Vagina (tissue), 2 donors: ENCODE measurements around the gene CCM2. TPM values are rescaled to one million over a fixed set of nuclear protein-coding genes. Genes with fewer than 3 reads are reported as not detected.
A peak's percentile ranks its signal among the peaks of the same experiment; 100 is the strongest.

ENCODE experiments used
- DNase-seq, 2 donors: peaks; one replicate each; pipeline ENCODE4 v3.0.0-alpha.2; 2017; ENCODE audit errors: extremely low spot score in 2 of 2
- H3K27ac ChIP-seq: fragments of 200-600 bp; sonication (generic); one replicate; pipeline ENCODE4 v1.5.1; 2019
- H3K27me3 ChIP-seq: fragments of 200-600 bp; sonication (generic); one replicate; pipeline ENCODE4 v1.5.1; 2019
- H3K36me3 ChIP-seq, 2 donors: fragments of 200-600 bp; sonication (generic); one replicate each; pipeline ENCODE4 v1.5.1; 2017 to 2019
- H3K4me1 ChIP-seq: fragments of 200-600 bp; sonication (generic); one replicate; pipeline ENCODE4 v1.5.1; 2019
- H3K4me3 ChIP-seq, 2 donors: fragments of 200-600 bp; sonication (generic); 1 replicate in 1 of 2; 2 replicates in 1 of 2; pipeline ENCODE4 v1.5.1; 2016 to 2019
- H3K9me3 ChIP-seq: fragments of 200-600 bp; sonication (generic); one replicate; pipeline ENCODE4 v1.5.1; 2019
- CTCF ChIP-seq, 3 experiments: fragments of 450-650 bp in 2 of 3; fragments of 200-600 bp in 1 of 3; sonication (generic) in 1 of 3; IDR thresholded peaks; one replicate each; pipeline ENCODE4 v1.5.1; 2017 to 2019; ENCODE audit warnings: antibody characterized with exemption in 3 of 3, mild to moderate bottlenecking in 2 of 3, moderate library complexity in 2 of 3
- POLR2A ChIP-seq, 2 donors: fragments of 450-650 bp; IDR thresholded peaks; one replicate each; pipeline ENCODE4 v1.6.1; 2017; ENCODE audit warnings: antibody characterized with exemption in 2 of 2, mild to moderate bottlenecking in 2 of 2, moderate library complexity in 2 of 2
- POLR2AphosphoS5 ChIP-seq, 2 donors: sonication (generic); formaldehyde crosslinking; IDR thresholded peaks; one replicate each; pipeline ENCODE4 v1.9.0; 2017; ENCODE audit warnings: antibody characterized with exemption in 2 of 2, mild to moderate bottlenecking in 2 of 2, low read depth in 1 of 2; ENCODE audit not compliant: insufficient read depth in 1 of 2
- intact Hi-C: fragments of 100-400 bp; cut with DNase I; formaldehyde crosslinking; loops from one replicate; pipeline ENCODE4 v1.15.1; 2023
- total RNA-seq: library from RNA; depleted of rRNA; stranded (reverse); fragments of >200 nt; gene quantifications from one replicate; pipeline ENCODE4 v1.2.3, GENCODE V29; 2016

CCM2 gene
- 44.2 TPM for total RNA-seq

GRCh38 chr7:45000093-45001032 lies at the start of gene CCM2:
TSS of gene CCM2 (plus strand) at chr7:45000201. CDS start at chr7:45000334, 133 bp downstream.
- intact Hi-C loops, result loop anchor here (5.0 kb wide), 1 partner anchor 102 kb away; no protein-coding TSS in a partner anchor
- DNase-seq, result no peak
- Histone ChIP-seq H3K4me3 (peak within 1 kb of the TSS; percentile 89 to 91), H3K27ac (peak within 1 kb of the TSS; percentile 92), H3K4me1 (peaks cover 30% of the 10 kb centered on the region), H3K36me3 (no peaks in the 10 kb centered on the region), H3K27me3 (no peaks in the 10 kb centered on the region), H3K9me3 (no peaks in the 10 kb centered on the region)
- TF ChIP-seq POLR2A (IDR thresholded peaks at IDR 0.05) (peak in 1 of 2 donors; percentile 37), CTCF (IDR thresholded peaks at IDR 0.05) (no peak), POLR2AphosphoS5 (IDR thresholded peaks at IDR 0.05; ENCODE audit: insufficient read depth in 1 of 2, low read depth in 1 of 2) (peak in 1 of 2 donors; percentile 16)

- DNase-seq, result no peak
- Histone ChIP-seq H3K4me3 (no peak overlapping the region), H3K4me1 (no peaks in the 10 kb centered on the region), H3K27me3 (no peaks in the 10 kb centered on the region), H3K36me3 (no peaks in the 10 kb centered on the region), H3K27ac (no peak overlapping the region), H3K9me3 (no peaks in the 10 kb centered on the region)
- no peak for TF ChIP-seq POLR2A (IDR thresholded peaks at IDR 0.05)
- TF ChIP-seq CTCF (IDR thresholded peaks at IDR 0.05), result no peak
- TF ChIP-seq POLR2AphosphoS5 (IDR thresholded peaks at IDR 0.05; ENCODE audit: insufficient read depth in 1 of 2, low read depth in 1 of 2), result no peak
- intact Hi-C loops, result no loop called here
Measured at GRCh38 chr7:44953156-44953555, 46.8 kb upstream of the CCM2 start.

GRCh38 chr7:44955733-44956132 lies 44.3 kb upstream of the CCM2 start:
- Histone ChIP-seq H3K27ac (no peak overlapping the region), H3K4me3 (no peak overlapping the region), H3K9me3 (no peaks in the 10 kb centered on the region), H3K4me1 (no peaks in the 10 kb centered on the region), H3K27me3 (no peaks in the 10 kb centered on the region), H3K36me3 (no peaks in the 10 kb centered on the region)
- intact Hi-C loops, result no loop called here
- TF ChIP-seq POLR2AphosphoS5 (IDR thresholded peaks at IDR 0.05; ENCODE audit: insufficient read depth in 1 of 2, low read depth in 1 of 2), result no peak
- no peak for TF ChIP-seq CTCF (IDR thresholded peaks at IDR 0.05)
- no peak for TF ChIP-seq POLR2A (IDR thresholded peaks at IDR 0.05)
- DNase-seq, result no peak

- DNase-seq, result no peak
- no peak overlapping the region for H3K4me3 ChIP-seq
- no peak overlapping the region for H3K27ac ChIP-seq
- no peaks in the 10 kb centered on the region for H3K9me3 ChIP-seq
- H3K27me3 ChIP-seq, result no peaks in the 10 kb centered on the region
- TF ChIP-seq POLR2A (IDR thresholded peaks at IDR 0.05) (no peak), POLR2AphosphoS5 (IDR thresholded peaks at IDR 0.05; ENCODE audit: insufficient read depth in 1 of 2, low read depth in 1 of 2) (no peak), CTCF (IDR thresholded peaks at IDR 0.05) (no peak)
- no peaks in the 10 kb centered on the region for H3K4me1 ChIP-seq
- intact Hi-C loops, result no loop called here
- H3K36me3 ChIP-seq, result no peaks in the 10 kb centered on the region
Measured at GRCh38 chr7:44956157-44956766, 43.7 kb upstream of the CCM2 start.
